H9 (cell line): ENCODE data around the gene IL16. TPM values are rescaled to one million over a fixed set of nuclear protein-coding genes. Genes with fewer than 3 reads are reported as not detected.

Experiments used
- DNase-seq: peaks from one replicate; pipeline ENCODE4 v3.0.0-alpha.2; 2017
- H2AFZ ChIP-seq: one replicate; pipeline ENCODE4 v1.6.1; 2013; ENCODE audit warnings: mild to moderate bottlenecking, low read length, control low read depth, moderate library complexity
- H2AK5ac ChIP-seq: 2 replicates; pipeline ENCODE4 v1.6.1; 2013; ENCODE audit warnings: low read length, control low read depth, mixed read lengths; ENCODE audit not compliant: insufficient read length
- H2BK120ac ChIP-seq: one replicate; pipeline ENCODE4 v1.6.1; 2013; ENCODE audit warnings: low read depth, mild to moderate bottlenecking, low read length, control low read depth, inconsistent platforms; ENCODE audit not compliant: poor library complexity, severe bottlenecking
- H2BK12ac ChIP-seq: 2 replicates; pipeline ENCODE4 v1.6.1; 2013; ENCODE audit warnings: low read length, control low read depth, mixed read lengths, low read depth; ENCODE audit not compliant: insufficient read length
- H2BK15ac ChIP-seq: 2 replicates; pipeline ENCODE4 v1.6.1; 2013; ENCODE audit warnings: low read depth, low read length, control low read depth
- H2BK20ac ChIP-seq: one replicate; pipeline ENCODE4 v1.6.1; 2013; ENCODE audit warnings: low read depth, mild to moderate bottlenecking, low read length, control low read depth, inconsistent platforms; ENCODE audit not compliant: poor library complexity, severe bottlenecking
- H2BK5ac ChIP-seq: 2 replicates; pipeline ENCODE4 v1.6.1; 2013; ENCODE audit warnings: low read length, control low read depth, mixed read lengths; ENCODE audit not compliant: insufficient read length
- H3K14ac ChIP-seq: 2 replicates; pipeline ENCODE4 v1.6.1; 2013; ENCODE audit warnings: low read length, control low read depth; ENCODE audit not compliant: insufficient read depth
- H3K18ac ChIP-seq: 2 replicates; pipeline ENCODE4 v1.6.1; 2013; ENCODE audit warnings: low read depth, mild to moderate bottlenecking, mixed read lengths, low read length, control low read depth; ENCODE audit not compliant: insufficient read length
- H3K23ac ChIP-seq: 2 replicates; pipeline ENCODE4 v1.6.1; 2013; ENCODE audit warnings: low read length, control low read depth, mixed read lengths, low read depth; ENCODE audit not compliant: insufficient read length
- H3K23me2 ChIP-seq: 2 replicates; pipeline ENCODE4 v1.6.1; 2013; ENCODE audit warnings: low read depth, mild to moderate bottlenecking, mixed read lengths, low read length, control low read depth; ENCODE audit not compliant: insufficient read length, poor library complexity, severe bottlenecking
- H3K27ac ChIP-seq: 2 replicates; pipeline ENCODE4 v1.5.1; 2013; ENCODE audit warnings: low read length, control low read depth, mixed read lengths, low read depth; ENCODE audit not compliant: insufficient read length
- H3K27me3 ChIP-seq: 2 replicates; pipeline ENCODE4 v1.6.1; 2013; ENCODE audit warnings: low read length, control low read depth, inconsistent platforms; ENCODE audit not compliant: insufficient read depth
- H3K4ac ChIP-seq: 2 replicates; pipeline ENCODE4 v1.6.1; 2013; ENCODE audit warnings: low read depth, mild to moderate bottlenecking, control low read depth, inconsistent platforms, low read length, moderate library complexity
- H3K4me1 ChIP-seq: 2 replicates; pipeline ENCODE4 v1.6.1; 2013; ENCODE audit warnings: low read length, control low read depth, inconsistent platforms; ENCODE audit not compliant: insufficient read depth
- H3K4me2 ChIP-seq: 2 replicates; pipeline ENCODE4 v1.6.1; 2013; ENCODE audit warnings: low read length, control low read depth, mixed read lengths; ENCODE audit not compliant: insufficient read length, insufficient read depth
- H3K56ac ChIP-seq: 2 replicates; pipeline ENCODE4 v1.6.1; 2013; ENCODE audit warnings: low read depth, mild to moderate bottlenecking, mixed read lengths, low read length, control low read depth; ENCODE audit not compliant: insufficient read length
- H3K79me1 ChIP-seq: 2 replicates; pipeline ENCODE4 v1.6.1; 2013; ENCODE audit warnings: low read depth, mild to moderate bottlenecking, moderate library complexity, low read length, control low read depth, inconsistent platforms; ENCODE audit not compliant: insufficient read depth, poor library complexity, severe bottlenecking
- H3K79me2 ChIP-seq: 2 replicates; pipeline ENCODE4 v1.6.1; 2013; ENCODE audit warnings: low read length, control low read depth, inconsistent platforms; ENCODE audit not compliant: insufficient read depth
- H3K9ac ChIP-seq: 2 replicates; pipeline ENCODE4 v1.6.1; 2013; ENCODE audit warnings: low read length, control low read depth, mixed read lengths; ENCODE audit not compliant: insufficient read length; ENCODE audit errors: extremely low read depth
- H3K9me3 ChIP-seq: one replicate; pipeline ENCODE4 v1.6.1; 2013; ENCODE audit warnings: low read depth, low read length, inconsistent platforms; ENCODE audit not compliant: control insufficient read depth
- H3T11ph ChIP-seq: one replicate; pipeline ENCODE4 v1.6.1; 2013; ENCODE audit warnings: mild to moderate bottlenecking, low read length, control low read depth, inconsistent platforms
- H4K20me1 ChIP-seq: one replicate; pipeline ENCODE4 v1.6.1; 2013; ENCODE audit not compliant: control insufficient read depth, insufficient read length, insufficient read depth
- H4K5ac ChIP-seq: 2 replicates; pipeline ENCODE4 v1.6.1; 2013; ENCODE audit warnings: low read depth, mild to moderate bottlenecking, mixed read lengths, low read length, control low read depth; ENCODE audit not compliant: insufficient read length
- H4K8ac ChIP-seq: replicated peaks from 2 replicates; pipeline ENCODE4 v1.6.1; 2013; ENCODE audit warnings: low read length, control low read depth, mixed read lengths, low read depth; ENCODE audit not compliant: insufficient read length
- H4K91ac ChIP-seq: 2 replicates; pipeline ENCODE4 v1.6.1; 2013; ENCODE audit warnings: low read depth, mild to moderate bottlenecking, moderate library complexity, mixed read lengths, low read length, control low read depth; ENCODE audit not compliant: insufficient read length
- H3K27ac Mint-ChIP-seq, 3 experiments: 2 replicates in 2 of 3; 3 replicates in 1 of 3; pipeline ENCODE4 v1.8.0; 2020 to 2021; ENCODE audit warnings: mixed read lengths in 3 of 3, mild to moderate bottlenecking in 1 of 3, moderate library complexity in 1 of 3
- H3K27me3 Mint-ChIP-seq: 2 replicates; pipeline ENCODE4 v1.8.0; 2021; ENCODE audit warnings: low read depth, mild to moderate bottlenecking, moderate library complexity, mixed read lengths
- H3K36me3 Mint-ChIP-seq, 3 experiments: 2 replicates in 2 of 3; 3 replicates in 1 of 3; pipeline ENCODE4 v1.8.0; 2020 to 2021; ENCODE audit warnings: low read depth in 3 of 3, mixed read lengths in 3 of 3; ENCODE audit not compliant: insufficient read depth in 1 of 3
- H3K4me1 Mint-ChIP-seq, 2 experiments: 2 replicates each; pipeline ENCODE4 v1.8.0; 2020; ENCODE audit warnings: mixed read lengths in 2 of 2
- H3K4me3 Mint-ChIP-seq, 2 experiments: 2 replicates in 1 of 2; 3 replicates in 1 of 2; pipeline ENCODE4 v1.8.0; 2020 to 2021; ENCODE audit warnings: mild to moderate bottlenecking in 2 of 2, mixed read lengths in 2 of 2, moderate library complexity in 1 of 2
- H3K9me3 Mint-ChIP-seq, 2 experiments: 2 replicates in 1 of 2; 3 replicates in 1 of 2; pipeline ENCODE4 v1.8.0; 2020; ENCODE audit warnings: mild to moderate bottlenecking in 2 of 2, mixed read lengths in 2 of 2, moderate library complexity in 1 of 2
- WGBS: extraction: QIAGEN DNeasy Blood & Tissue Kit; methylation state at CpG from one replicate; pipeline ENCODE4 v1.1.7; 2013; ENCODE audit warnings: missing lambda C conversion rate, low lambda C conversion rate, mixed read lengths; ENCODE audit not compliant: insufficient read length; ENCODE audit errors: extremely low coverage; 5-methylcytosine and 5-hydroxymethylcytosine counted together
- total RNA-seq: library from RNA; stranded (reverse); gene quantifications from 2 replicates; pipeline ENCODE4 v1.2.1, GENCODE V29; 2021
- TF ChIP-seq, protein P1 (sequence below): fragments of 200-600 bp; sonication (generic); conservative IDR thresholded peaks from 3 replicates; pipeline ENCODE4 v1.8.0; 2021; ENCODE audit warnings: antibody characterized with exemption, mild to moderate bottlenecking

IL16 gene
- total RNA-seq, 1 experiment from 2014 or later, result 0.28 TPM

DNA sequence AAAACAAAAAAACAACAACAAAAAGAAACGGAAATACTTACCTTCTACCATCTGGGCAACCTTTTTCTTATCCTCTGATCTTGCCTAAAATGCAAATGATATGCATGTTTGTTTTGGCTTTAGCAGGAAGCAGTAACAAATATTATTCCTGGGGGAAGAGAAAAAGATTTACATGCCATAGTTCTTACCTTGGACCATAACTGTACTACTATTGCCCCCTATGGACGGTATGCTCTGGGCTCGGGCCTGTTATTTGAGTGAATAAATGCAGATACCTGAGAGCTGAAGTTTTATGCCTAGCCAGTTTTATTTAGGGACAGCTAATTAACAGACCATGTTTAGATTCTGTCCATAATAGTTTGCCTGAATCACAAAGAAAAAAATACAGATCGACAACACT is 139.9 kb downstream of the IL16 start:
- H3K4me3 Mint-ChIP-seq, result no peak overlapping the region
- Histone ChIP-seq H3K27ac (no peak overlapping the region), H2BK15ac (no peak overlapping the region), H3K27me3 (no peaks in the 10 kb centered on the region), H2BK12ac (no peak overlapping the region), H4K5ac (no peak overlapping the region), H3T11ph (no peak overlapping the region), H2BK20ac (no peak overlapping the region), H3K4me2 (no peak overlapping the region), H2AK5ac (no peak overlapping the region), H3K4ac (no peak overlapping the region), H4K8ac (no peak overlapping the region), H3K23ac (no peak overlapping the region), H3K79me1 (no peaks in the 10 kb centered on the region), H2BK120ac (no peak overlapping the region), H3K23me2 (no peaks in the 10 kb centered on the region), H2BK5ac (no peak overlapping the region), H3K56ac (no peak overlapping the region), H3K9ac (no peak overlapping the region), H2AFZ (no peak overlapping the region), H4K20me1 (no peaks in the 10 kb centered on the region), H3K4me1 (no peaks in the 10 kb centered on the region), H3K18ac (no peak overlapping the region), H4K91ac (no peak overlapping the region), H3K9me3 (no peaks in the 10 kb centered on the region), H3K79me2 (no peaks in the 10 kb centered on the region), H3K14ac (no peak overlapping the region)
- no CpG with 5 or more reads among the region's 4 CpGs for WGBS
- 0 out of 4 replicates have a peak, but pooled peaks cover 2 to 3% of the 10 kb centered on the region in 2 experiments for H3K4me1 Mint-ChIP-seq
- TF ChIP-seq, protein P1, sequence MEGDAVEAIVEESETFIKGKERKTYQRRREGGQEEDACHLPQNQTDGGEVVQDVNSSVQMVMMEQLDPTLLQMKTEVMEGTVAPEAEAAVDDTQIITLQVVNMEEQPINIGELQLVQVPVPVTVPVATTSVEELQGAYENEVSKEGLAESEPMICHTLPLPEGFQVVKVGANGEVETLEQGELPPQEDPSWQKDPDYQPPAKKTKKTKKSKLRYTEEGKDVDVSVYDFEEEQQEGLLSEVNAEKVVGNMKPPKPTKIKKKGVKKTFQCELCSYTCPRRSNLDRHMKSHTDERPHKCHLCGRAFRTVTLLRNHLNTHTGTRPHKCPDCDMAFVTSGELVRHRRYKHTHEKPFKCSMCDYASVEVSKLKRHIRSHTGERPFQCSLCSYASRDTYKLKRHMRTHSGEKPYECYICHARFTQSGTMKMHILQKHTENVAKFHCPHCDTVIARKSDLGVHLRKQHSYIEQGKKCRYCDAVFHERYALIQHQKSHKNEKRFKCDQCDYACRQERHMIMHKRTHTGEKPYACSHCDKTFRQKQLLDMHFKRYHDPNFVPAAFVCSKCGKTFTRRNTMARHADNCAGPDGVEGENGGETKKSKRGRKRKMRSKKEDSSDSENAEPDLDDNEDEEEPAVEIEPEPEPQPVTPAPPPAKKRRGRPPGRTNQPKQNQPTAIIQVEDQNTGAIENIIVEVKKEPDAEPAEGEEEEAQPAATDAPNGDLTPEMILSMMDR, result peak; percentile 37
- H3K36me3 Mint-ChIP-seq, result no peaks in the 10 kb centered on the region
- H3K27me3 Mint-ChIP-seq, result no peaks in the 10 kb centered on the region; the same call in 1 of the 2 replicates
- H3K27ac Mint-ChIP-seq, result no peak overlapping the region; a peak in 1 of 7 replicates
- DNase-seq, result no peak
- no peaks in the 10 kb centered on the region for H3K9me3 Mint-ChIP-seq
